ENCODE measurements around the gene SGO2. TPM values are rescaled to one million over a fixed set of nuclear protein-coding genes. Genes with fewer than 3 reads are reported as not detected.
"Not testable (repeated sequence)": the region's sequence is repeated elsewhere in the genome, so short reads cannot be mapped to it uniquely, and the experiment has no call there.

Gene SGO2
- total and polyA plus RNA-seq, 3 donors from 2014 or later, result 11.9 to 46.0 (median 25.1) TPM

DNA sequence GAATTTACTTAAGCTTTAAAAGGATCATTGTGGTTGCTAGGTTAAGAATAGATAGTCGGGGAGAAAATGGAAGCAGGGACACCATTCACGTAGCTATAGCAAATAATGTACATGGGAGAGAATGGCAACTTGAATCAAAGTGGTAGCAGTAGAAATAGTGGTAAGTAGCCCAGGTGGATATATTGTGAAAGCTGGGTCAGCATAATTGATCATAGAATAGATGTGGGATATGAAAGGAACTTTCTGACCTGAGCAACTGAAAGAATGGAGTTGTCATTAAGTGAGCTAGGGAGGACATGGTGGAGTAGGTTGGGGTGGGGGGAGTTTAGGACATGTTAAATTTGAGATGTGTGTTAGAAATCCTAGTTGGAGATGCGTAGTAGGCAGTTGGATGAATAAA is 2.2 kb downstream of the SGO2 start:
- H3K9me3 ChIP-seq, result no peaks in the 10 kb centered on the region
- no peak for TF ChIP-seq POLR2A (IDR thresholded peaks at IDR 0.05)
- TF ChIP-seq, protein P1, sequence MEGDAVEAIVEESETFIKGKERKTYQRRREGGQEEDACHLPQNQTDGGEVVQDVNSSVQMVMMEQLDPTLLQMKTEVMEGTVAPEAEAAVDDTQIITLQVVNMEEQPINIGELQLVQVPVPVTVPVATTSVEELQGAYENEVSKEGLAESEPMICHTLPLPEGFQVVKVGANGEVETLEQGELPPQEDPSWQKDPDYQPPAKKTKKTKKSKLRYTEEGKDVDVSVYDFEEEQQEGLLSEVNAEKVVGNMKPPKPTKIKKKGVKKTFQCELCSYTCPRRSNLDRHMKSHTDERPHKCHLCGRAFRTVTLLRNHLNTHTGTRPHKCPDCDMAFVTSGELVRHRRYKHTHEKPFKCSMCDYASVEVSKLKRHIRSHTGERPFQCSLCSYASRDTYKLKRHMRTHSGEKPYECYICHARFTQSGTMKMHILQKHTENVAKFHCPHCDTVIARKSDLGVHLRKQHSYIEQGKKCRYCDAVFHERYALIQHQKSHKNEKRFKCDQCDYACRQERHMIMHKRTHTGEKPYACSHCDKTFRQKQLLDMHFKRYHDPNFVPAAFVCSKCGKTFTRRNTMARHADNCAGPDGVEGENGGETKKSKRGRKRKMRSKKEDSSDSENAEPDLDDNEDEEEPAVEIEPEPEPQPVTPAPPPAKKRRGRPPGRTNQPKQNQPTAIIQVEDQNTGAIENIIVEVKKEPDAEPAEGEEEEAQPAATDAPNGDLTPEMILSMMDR (IDR thresholded peaks at IDR 0.05), result no peak
- peaks cover 5% of the 10 kb centered on the region for H3K4me1 ChIP-seq
- no peak overlapping the region for H3K4me3 ChIP-seq
- DNase-seq, result no peak
- H3K36me3 ChIP-seq (ENCODE audit: low read depth, missing control alignments), result no peaks in the 10 kb centered on the region
- no peaks in the 10 kb centered on the region for H3K27me3 ChIP-seq
- 87 to 95% methylated on average over 2 of the region's 3 CpGs for WGBS, 2 donors
- no peak overlapping the region for H3K27ac ChIP-seq
- intact Hi-C loops (cut with DNase I; ENCODE audit: low total_unique reads), result no loop called here

DNA sequence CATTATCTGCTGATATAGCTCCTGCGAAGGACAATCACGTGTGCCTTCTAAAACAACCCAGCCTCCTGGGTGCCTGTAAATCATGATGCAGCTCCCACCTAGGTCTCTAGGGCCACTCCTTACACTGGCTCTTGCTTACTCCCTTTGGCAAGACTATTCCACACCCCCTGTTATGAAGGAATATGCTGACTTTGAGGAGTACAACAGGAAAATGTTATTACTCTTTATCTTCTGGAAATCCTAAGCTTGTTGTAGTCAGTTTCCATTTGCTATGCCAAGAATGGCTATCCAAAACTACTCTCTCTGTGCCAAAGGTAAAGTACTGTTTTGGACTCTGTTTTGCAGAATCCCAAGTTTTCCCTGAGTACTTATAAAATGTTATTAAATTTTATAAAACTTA is 7.7 kb downstream of the SGO2 start:
- 32 to 40% methylated on average over 2 of the region's 2 CpGs for WGBS, 2 donors
- Histone ChIP-seq H3K4me3 (no peak overlapping the region), H3K9me3 (no peaks in the 10 kb centered on the region), H3K4me1 (no peaks in the 10 kb centered on the region), H3K27me3 (no peaks in the 10 kb centered on the region), H3K36me3 (ENCODE audit: low read depth, missing control alignments) (no peaks in the 10 kb centered on the region), H3K27ac (no peak overlapping the region)
- no peak for TF ChIP-seq POLR2A (IDR thresholded peaks at IDR 0.05)
- TF ChIP-seq, protein P1 (IDR thresholded peaks at IDR 0.05), result no peak
- no peak for DNase-seq
- intact Hi-C loops (cut with DNase I; ENCODE audit: low total_unique reads), result no loop called here

DNA sequence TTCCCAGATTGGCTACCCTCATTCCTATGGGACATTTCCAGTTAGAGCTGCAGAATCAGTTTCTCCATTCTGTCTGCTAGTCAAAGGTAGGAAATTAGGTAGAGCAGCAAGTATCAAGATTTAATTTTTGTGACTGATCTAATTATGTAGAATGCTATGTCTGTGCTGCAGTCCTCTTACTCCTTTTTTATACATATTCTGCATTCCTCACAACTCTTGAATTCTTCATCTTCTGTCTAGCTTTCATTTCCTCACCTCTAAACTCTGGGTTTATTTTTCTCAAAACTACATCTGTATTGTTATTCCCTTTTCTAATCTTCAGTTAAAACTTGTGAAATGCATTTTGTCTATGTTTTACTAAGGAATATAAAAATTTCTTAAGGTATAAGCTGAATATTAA is 8.6 kb downstream of the SGO2 start:
- TF ChIP-seq, protein P1 (IDR thresholded peaks at IDR 0.05), result no peak
- TF ChIP-seq POLR2A (IDR thresholded peaks at IDR 0.05), result no peak
- intact Hi-C loops (cut with DNase I; ENCODE audit: low total_unique reads), result no loop called here
- no peaks in the 10 kb centered on the region for H3K4me1 ChIP-seq
- H3K36me3 ChIP-seq (ENCODE audit: low read depth, missing control alignments), result no peaks in the 10 kb centered on the region
- no peak overlapping the region for H3K4me3 ChIP-seq
- no peak overlapping the region for H3K27ac ChIP-seq
- no peaks in the 10 kb centered on the region for H3K27me3 ChIP-seq
- H3K9me3 ChIP-seq, result no peaks in the 10 kb centered on the region
- DNase-seq, result no peak

DNA sequence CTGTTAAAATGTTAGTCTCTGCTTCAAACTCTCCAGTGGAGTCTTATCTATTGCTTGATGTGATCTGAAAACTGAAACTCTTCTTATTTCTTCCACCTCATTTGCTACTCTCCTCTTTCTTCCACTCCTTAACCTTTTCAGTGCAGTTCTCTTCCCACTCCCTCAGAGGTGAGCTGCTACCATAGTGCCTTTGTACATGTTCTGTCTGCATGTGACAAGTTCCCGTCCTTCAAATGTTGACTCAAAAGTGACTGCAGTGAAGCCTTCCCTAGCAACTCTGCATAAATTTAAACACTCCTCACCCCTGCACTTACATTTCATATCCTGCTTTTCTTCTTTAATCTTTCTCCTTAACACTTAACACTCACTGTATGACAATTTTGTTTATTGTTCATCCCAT is 12.1 kb downstream of the SGO2 start:
- intact Hi-C loops (cut with DNase I; ENCODE audit: low total_unique reads), result no loop called here
- no peak overlapping the region for H3K4me3 ChIP-seq
- no peaks in the 10 kb centered on the region for H3K36me3 ChIP-seq (ENCODE audit: low read depth, missing control alignments)
- TF ChIP-seq POLR2A (IDR thresholded peaks at IDR 0.05), result no peak
- TF ChIP-seq, protein P1 (IDR thresholded peaks at IDR 0.05), result no peak
- 95 to 97% methylated on average over 1 of the region's 1 CpG for WGBS, 2 donors
- H3K27me3 ChIP-seq, result no peaks in the 10 kb centered on the region
- no peaks in the 10 kb centered on the region for H3K4me1 ChIP-seq
- H3K27ac ChIP-seq, result no peak overlapping the region
- DNase-seq, result no peak
- H3K9me3 ChIP-seq, result no peaks in the 10 kb centered on the region

DNA sequence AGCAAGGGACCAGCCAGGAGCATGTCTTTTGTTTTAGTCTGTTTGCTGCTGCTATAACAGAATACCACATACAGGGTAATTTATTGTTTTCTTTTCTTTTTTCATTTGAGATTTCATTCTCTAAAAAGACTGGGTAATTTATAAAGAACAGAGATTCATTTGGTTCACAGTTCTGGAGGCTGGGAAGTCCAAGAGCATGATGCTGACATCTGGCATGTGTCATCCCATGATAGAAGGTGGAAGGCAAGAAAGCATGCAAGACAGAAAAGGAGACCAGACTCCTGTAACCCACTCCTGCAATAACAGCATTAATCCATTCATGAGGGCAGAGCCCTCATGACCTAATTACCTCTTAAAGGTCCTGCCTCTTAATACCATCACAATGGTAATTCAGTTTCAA is 14.8 kb downstream of the SGO2 start:
- DNase-seq, result no peak
- Histone ChIP-seq H3K4me3 (no peak overlapping the region), H3K27ac (no peak overlapping the region), H3K27me3 (no peaks in the 10 kb centered on the region), H3K4me1 (no peaks in the 10 kb centered on the region), H3K9me3 (no peaks in the 10 kb centered on the region), H3K36me3 (ENCODE audit: low read depth, missing control alignments) (no peaks in the 10 kb centered on the region)
- TF ChIP-seq, protein P1 (IDR thresholded peaks at IDR 0.05), result no peak
- no peak for TF ChIP-seq POLR2A (IDR thresholded peaks at IDR 0.05)
- intact Hi-C loops (cut with DNase I; ENCODE audit: low total_unique reads), result no loop called here

DNA sequence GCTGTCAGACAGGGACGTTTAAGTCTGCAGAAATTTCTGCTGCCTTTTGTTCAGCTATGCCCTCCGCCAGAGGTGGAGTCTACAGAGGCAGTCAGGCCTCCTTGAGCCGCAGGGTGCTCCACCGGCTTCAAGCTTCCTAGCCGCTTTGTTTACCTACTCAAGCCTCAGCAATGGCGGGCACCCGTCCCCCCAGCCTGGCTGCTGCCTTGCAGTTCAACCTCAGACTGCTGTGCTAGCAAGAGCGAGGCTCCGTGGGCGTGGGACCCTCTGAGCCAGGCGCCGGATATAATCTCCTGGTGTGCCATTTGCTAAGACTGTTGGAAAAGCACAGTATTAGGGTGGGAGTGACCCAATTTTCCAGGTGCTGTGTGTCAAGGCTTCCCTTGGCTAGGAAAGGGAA is 40.6 kb downstream of the SGO2 start:
- H3K36me3 ChIP-seq (ENCODE audit: low read depth, missing control alignments); H3K27ac ChIP-seq; H3K4me3 ChIP-seq; H3K4me1 ChIP-seq; H3K27me3 ChIP-seq; DNase-seq; H3K9me3 ChIP-seq; intact Hi-C loops (cut with DNase I; ENCODE audit: low total_unique reads): not testable (repeated sequence)
- WGBS, 2 donors, result 92 to 93% methylated on average over 12 of the region's 12 CpGs
